SIG-M5 treated with dmso at 0.1 percent for 504 hours (cell line): ENCODE measurements around the gene MT3.

Source experiments
- DNase-seq: peaks from one replicate; lab custom pipeline; 2025; ENCODE audit not compliant: unreplicated experiment; lab: John Stamatoyannopoulos, UW

The MT3 gene

GRCh38 chr16:56628486-56629350, 39.4 kb downstream of the MT3 start:
- DNase-seq, result no peak

- no peak for DNase-seq
Measured at GRCh38 chr16:56629531-56629930, 40.2 kb downstream of the MT3 start.

GRCh38 chr16:56630134-56630533, 40.8 kb downstream of the MT3 start:
- DNase-seq, result peak; percentile 54

GRCh38 chr16:56631197-56631596, 41.9 kb downstream of the MT3 start:
- DNase-seq, result no peak

- DNase-seq, result no peak
Measured at GRCh38 chr16:56631832-56632155, 42.5 kb downstream of the MT3 start.

GRCh38 chr16:56632156-56632847, 43.0 kb downstream of the MT3 start, which contains the start of gene MT1M:
Gene MT1M (plus strand): TSS chr16:56632659. CDS start chr16:56632732, 73 bp downstream.
- no peak for DNase-seq

- no peak for DNase-seq
Measured at GRCh38 chr16:56632848-56633365, 43.6 kb downstream of the MT3 start.

GRCh38 chr16:56633535-56633934, 44.2 kb downstream of the MT3 start:
- DNase-seq, result no peak

GRCh38 chr16:56634715-56635440, 45.5 kb downstream of the MT3 start:
- DNase-seq, result no peak

GRCh38 chr16:56635441-56635967, 46.2 kb downstream of the MT3 start:
- no peak for DNase-seq

- DNase-seq, result no peak
Measured at GRCh38 chr16:56636616-56637413, 47.5 kb downstream of the MT3 start.

GRCh38 chr16:56637814-56638750, 48.8 kb downstream of the MT3 start, which contains the start of gene MT1A:
Gene MT1A (plus strand): TSS chr16:56638666. CDS start chr16:56638739, 73 bp downstream.
- DNase-seq, result no peak

- no peak for DNase-seq
Measured at GRCh38 chr16:56639045-56639444, 49.7 kb downstream of the MT3 start.

- DNase-seq, result no peak
Measured at GRCh38 chr16:56640076-56640475, 50.7 kb downstream of the MT3 start.
